M059J (cell line): ENCODE measurements around the gene MSTN. TPM values are rescaled to one million over a fixed set of nuclear protein-coding genes. Genes with fewer than 3 reads are reported as not detected.

Source experiments
- DNase-seq: peaks from one replicate; pipeline ENCODE4 v3.0.0-alpha.2; 2012; ENCODE audit warnings: low read depth
- total RNA-seq: library from RNA; depleted of rRNA; stranded (reverse); fragments of >200 nt; shearing (Covaris generic); gene quantifications from 2 replicates; pipeline ENCODE4 v1.2.3, GENCODE V29; 2014; rRNA removed

The MSTN gene
- 1.0 and 1.2 TPM in 2 replicates for total RNA-seq

DNA sequence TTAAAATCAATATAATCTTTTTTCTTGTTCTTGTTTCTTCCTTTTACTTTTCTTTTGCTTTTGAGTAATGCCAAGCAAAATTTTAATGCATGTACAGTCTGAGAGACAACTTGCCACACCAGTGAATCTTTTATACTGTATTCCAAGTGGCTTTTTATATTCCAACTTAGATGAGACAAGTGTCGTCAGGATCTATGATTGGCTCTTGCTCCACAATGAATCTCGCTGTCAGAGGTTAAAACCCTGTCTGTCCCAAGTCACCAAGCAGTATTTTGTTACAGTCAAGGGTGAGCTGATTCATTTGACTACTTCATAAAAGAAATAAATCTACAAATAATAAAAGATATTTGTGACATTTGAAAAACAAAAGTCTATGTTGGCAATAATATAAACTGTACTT is at the start of gene MSTN:
Gene MSTN (minus strand): TSS at position 129 of the 400 bp plus-strand sequence. CDS start 133 bp downstream, outside the sequence.
- DNase-seq = peak; percentile 9

DNA sequence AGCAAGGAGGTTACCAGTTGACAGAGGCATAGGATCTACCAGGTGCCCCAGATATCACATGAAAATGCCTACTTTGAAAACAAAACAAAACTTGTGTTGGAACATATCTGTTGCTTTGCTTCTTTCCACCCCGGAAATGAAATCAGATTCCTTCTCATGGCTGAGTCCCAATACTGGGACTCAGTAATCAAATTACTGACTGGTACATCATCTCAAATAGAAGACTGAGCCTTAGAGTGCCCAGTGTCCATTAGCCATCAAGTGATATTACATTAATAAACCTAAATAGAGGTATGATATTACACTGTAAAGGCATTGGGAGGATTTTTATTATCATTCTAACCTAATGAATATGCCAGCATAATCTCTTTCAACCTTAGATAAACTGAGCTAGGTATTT is 48.6 kb upstream of the MSTN start:
- DNase-seq = no peak

- DNase-seq = no peak
These were observed 48.2 kb upstream of the MSTN start for GRCh38 chr2:190110699-190111098.

GRCh38 chr2:190110131-190110530 is 47.6 kb upstream of the MSTN start:
- DNase-seq = no peak

GRCh38 chr2:190107409-190107808 is 44.9 kb upstream of the MSTN start:
- no peak for DNase-seq

GRCh38 chr2:190106783-190107182 is 44.3 kb upstream of the MSTN start:
- no peak for DNase-seq

DNA sequence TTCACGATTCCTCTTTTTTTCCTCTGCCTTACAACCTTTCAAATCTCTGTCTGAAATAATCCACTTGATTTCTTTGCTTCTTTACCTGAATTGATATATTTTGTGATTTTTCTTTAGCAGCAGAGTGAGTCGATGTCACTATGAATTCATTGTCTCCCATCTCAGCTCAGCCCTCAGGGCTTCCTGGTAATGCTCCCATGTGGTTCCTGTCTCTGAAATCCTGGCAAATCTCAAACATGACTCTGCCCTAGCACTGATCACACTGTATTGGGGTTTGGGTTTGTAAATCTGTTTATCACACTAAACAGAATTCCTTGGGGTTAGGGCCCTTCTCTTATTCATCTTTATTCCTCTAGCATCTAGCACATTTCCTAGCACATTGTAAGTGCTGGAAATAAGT is 43.0 kb upstream of the MSTN start:
- DNase-seq = peak; percentile 21

DNA sequence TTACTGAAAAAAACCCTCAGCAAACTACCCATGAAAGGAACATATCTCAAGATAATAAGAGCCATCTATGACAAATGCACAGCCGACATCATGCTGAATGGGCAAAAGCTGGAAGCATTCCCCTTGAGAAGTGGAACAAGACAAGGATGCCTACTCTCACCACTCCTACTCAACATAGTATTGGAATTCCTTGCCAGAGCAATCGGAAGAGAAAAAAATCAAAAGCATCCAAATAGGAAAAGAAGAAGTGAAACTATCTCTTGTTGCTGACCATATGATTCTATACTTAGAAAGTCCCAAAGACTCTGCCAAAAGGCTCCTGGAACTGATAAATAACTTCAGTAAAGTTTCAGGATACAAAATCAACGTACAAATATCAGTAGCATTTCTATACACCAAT is 40.6 kb upstream of the MSTN start:
- DNase-seq = no peak

- no peak for DNase-seq
These were observed 37.6 kb upstream of the MSTN start for GRCh38 chr2:190099890-190100697.

DNA sequence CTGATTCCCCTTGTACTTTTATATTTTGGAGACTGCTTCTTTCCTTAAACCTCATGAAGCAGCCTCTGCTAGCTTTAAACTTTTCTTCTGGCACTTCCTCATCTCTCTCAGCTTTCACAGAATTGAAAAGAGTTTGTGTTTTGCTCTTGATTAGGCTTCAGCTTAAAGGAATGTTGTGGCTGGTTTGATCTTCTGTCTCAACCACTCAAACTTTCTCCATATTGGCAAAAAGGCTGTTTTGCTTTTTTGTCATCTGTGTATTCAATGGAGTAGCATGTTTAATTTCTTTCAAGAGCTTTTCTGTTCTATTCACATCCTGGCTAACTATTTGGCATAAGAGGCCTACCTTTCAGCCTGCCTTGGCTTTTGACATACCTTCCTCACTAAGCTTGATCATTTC is 36.3 kb upstream of the MSTN start:
- no peak for DNase-seq

- DNase-seq = no peak
These were observed 34.6 kb upstream of the MSTN start for GRCh38 chr2:190097115-190097514.

DNA sequence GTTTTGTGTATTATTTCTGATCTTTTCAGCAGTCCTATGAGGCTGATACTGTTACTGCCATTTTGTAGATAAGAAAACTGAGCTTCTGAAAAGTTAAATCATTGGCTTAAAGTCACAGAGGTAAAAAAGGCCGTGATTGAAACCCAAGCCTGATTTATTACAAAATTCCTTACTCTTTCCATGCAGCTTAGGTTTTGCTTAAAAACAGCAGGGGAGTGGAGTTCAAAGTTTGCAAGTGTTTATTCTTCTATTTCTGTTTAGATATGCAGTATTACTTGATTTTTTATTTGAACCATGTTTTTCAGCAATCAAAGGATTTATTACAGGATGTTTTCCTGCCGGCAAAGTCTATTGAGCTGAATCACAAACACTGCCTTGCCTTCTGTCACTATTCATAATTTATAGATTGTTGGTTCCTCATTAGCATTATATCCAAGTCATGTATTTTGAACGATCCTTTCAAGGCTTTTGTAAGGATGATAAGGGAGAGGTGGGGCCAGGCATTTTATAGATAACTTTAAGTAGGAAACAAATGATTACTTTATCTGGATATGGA is 31.9 kb upstream of the MSTN start:
- DNase-seq = peak; percentile 5

DNA sequence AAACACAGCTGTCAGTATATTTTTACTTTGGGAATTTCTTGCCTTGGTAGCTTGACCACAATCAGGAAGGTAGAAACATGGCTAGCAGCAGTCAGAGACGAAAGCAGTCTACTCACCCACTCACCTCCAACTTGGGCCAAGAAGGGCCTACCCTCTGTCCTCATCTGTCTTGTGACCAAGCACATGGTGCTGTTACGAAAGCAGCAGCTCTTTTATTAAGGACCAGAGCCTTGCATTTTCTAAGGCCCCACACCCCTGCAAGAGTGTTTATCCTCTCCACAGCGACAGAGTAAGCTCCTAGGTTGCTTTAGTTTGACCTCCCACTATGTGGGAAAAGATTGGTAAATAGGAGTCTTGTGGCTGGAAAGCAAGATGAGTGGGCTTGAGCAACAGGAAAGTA is 31.3 kb upstream of the MSTN start:
- DNase-seq = no peak

DNA sequence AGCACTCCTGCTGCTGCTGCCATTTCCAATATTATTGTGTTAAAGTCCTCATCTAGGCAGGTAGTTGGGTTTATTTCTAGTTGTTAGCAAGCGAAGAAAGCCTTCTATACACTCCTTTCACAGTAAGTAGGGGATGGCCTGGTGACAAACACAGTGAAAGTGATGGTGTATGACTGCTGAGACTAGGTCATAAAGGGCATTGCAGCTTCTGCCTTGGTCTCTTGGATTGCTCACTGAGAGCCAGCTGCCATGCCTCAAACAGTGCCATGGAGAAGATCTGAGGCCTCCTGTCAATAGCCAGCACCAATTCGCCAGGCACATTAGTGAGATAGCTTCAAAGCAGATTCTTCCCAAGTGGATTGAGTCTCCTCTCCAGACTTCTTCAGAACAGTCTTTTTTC is 27.6 kb upstream of the MSTN start:
- DNase-seq = no peak

DNA sequence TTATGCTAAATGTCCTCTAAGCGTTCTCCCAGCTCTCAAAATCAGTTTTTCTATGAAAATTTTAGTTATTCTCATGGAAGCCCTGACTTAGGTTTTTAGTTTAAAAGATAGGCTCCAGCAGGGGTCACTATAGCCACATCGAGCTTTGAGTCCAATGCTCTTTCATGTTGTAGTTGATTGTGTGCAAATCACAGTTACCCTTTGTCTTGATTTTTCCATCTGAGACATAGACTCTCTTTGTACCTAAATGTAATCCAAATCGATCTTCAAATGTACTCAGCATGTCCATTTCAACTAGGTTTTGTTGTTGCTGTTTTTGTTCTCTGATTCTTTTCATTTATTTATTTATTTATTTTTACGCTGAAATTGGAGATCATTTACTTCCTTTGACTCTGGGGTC is 26.4 kb upstream of the MSTN start:
- DNase-seq = peak; percentile 67

- DNase-seq = no peak
These were observed 22.2 kb upstream of the MSTN start for GRCh38 chr2:190084704-190085103.

DNA sequence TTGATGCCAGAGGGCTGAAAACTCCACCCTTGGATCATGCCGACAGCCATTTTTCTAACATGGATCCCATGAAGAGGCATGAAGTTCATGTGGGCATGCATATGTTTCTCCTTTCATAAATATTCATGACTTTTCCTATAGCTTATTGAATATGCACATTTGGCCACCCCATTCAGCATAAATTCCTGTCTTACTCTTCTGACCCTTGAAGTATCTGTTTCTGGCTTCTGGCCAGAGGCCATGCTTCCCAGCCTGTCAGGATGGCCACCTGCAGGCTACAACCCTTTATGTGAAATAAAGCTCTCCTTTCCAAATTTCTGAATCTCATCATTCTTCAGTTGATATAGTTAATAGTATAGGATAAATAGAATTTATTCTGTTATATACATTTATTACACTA is 19.6 kb upstream of the MSTN start:
- no peak for DNase-seq

GRCh38 chr2:190080527-190081049 is 18.1 kb upstream of the MSTN start:
- no peak for DNase-seq

- DNase-seq = no peak
These were observed 16.6 kb upstream of the MSTN start for GRCh38 chr2:190079160-190079559.

DNA sequence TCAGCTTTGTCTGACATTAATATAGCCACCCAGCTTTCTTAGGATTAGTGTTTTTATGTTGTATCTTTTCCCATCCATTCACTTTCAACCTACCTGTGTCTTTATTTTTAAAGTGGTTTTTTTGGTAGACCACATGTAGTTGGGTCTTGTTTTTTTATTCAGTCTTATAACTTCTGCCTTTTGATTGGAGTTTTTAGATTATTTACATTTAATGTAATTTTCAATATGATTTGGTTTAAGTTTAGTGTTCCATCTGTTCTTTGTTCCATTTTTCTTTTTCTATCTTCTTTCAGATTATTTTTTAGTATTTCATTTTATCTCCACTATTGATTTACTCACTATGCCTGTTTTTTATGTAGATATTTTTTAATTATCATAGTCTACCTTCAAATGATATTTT is 13.1 kb upstream of the MSTN start:
- no peak for DNase-seq

- DNase-seq = peak; percentile 67
These were observed 7.6 kb upstream of the MSTN start for GRCh38 chr2:190069936-190070696.

DNA sequence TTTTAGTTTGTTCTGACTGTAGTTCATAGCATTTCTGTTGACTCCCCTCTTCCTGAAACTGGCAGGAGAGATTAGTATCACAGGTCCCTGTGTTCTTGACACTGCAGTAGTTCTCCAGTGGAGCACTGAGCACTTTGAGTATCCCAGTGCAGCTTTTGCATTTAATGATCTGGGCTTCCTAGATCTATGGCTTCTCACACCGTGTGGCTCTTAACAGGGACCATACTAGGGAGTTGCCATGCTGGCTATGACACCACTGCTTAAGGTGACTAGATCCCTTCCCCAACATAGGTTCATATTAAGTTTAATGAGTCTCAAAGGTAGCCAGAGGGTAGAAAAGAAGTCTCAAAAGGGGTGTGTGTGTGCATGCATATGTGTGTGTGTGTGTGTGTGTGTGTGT is 6.2 kb upstream of the MSTN start:
- no peak for DNase-seq

GRCh38 chr2:190065839-190066238 is 3.3 kb upstream of the MSTN start:
- no peak for DNase-seq
